Measurements from ENCODE around the gene MRPS7.
"Not testable (repeated sequence)": the region's sequence is repeated elsewhere in the genome, so short reads cannot be mapped to it uniquely, and the experiment has no call there.

Gene MRPS7

DNA sequence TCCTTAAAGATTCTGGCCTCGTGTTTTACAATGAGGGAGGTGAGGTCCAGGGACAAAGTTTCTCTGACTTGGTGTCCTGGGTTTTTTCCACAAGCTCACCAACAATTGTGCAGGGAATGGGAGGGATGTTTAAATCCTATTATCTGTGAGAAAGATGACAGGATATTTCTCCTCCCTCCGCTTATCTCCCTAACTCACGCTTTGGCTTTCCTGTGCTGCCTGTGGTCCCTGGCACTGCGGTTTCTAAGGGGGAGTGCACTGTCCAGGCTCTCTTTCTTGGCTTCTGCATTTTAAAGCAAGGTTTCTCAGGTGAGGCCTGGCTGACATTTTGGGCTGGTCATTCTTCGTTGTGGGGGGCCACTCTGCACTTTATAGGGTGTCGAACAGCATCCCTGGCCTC lies 16.7 kb upstream of the MRPS7 start:
- Histone ChIP-seq H3K9me3 (ENCODE audit: insufficient read depth, low read length) (no peaks in the 10 kb centered on the region), H3K27me3 (ENCODE audit: insufficient read depth, insufficient read length) (no peaks in the 10 kb centered on the region), H3K9ac (ENCODE audit: insufficient read length, low read depth) (no peak overlapping the region), H3K36me3 (ENCODE audit: insufficient read depth, insufficient read length, low read length) (peaks cover 75% of the 10 kb centered on the region), H3K4me1 (ENCODE audit: insufficient read depth, insufficient read length) (peaks cover 7% of the 10 kb centered on the region), H3K4me3 (ENCODE audit: insufficient read length, low read depth) (no peak overlapping the region)
- no peak for DNase-seq (ENCODE audit: low read depth, low spot score)
- TF ChIP-seq SUZ12 (IDR thresholded peaks at IDR 0.05; ENCODE audit: extremely low read depth, insufficient read depth, insufficient read length) (no peak), ZNF274 (IDR thresholded peaks at IDR 0.05; ENCODE audit: low read depth, low read length) (no peak), YY1 (IDR thresholded peaks at IDR 0.05; ENCODE audit: insufficient read depth, insufficient read length) (no peak)

DNA sequence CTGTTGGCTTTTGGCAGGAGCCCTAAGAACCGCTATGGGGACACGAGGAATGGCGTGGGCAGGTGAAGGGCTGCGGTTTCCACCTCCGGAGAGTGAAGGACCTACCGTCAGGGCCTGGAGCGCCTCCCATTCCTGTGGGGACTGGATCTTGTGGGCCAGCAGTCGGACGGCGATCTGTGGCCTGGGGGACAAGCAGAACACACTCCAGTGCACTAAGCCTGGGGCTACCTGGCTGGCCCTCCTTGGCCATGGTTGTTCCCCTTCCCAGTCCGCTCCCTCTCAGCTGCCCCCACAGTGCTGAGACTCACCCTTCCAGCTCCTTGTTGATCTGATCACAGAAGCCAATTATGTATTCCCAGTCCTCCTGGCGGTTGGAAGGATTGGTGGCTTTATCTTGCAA lies 15.3 kb upstream of the MRPS7 start:
- peaks cover 61% of the 10 kb centered on the region for H3K36me3 ChIP-seq (ENCODE audit: insufficient read depth, insufficient read length, low read length)
- H3K4me1 ChIP-seq (ENCODE audit: insufficient read depth, insufficient read length) = peaks cover 5% of the 10 kb centered on the region
- no peaks in the 10 kb centered on the region for H3K27me3 ChIP-seq (ENCODE audit: insufficient read depth, insufficient read length)
- TF ChIP-seq YY1 (IDR thresholded peaks at IDR 0.05; ENCODE audit: insufficient read depth, insufficient read length) = no peak
- no peak for TF ChIP-seq ZNF274 (IDR thresholded peaks at IDR 0.05; ENCODE audit: low read depth, low read length)
- no peak for TF ChIP-seq SUZ12 (IDR thresholded peaks at IDR 0.05; ENCODE audit: extremely low read depth, insufficient read depth, insufficient read length)
- peak overlapping the region; percentile 33 for H3K9ac ChIP-seq (ENCODE audit: insufficient read length, low read depth)
- no peak for DNase-seq (ENCODE audit: low read depth, low spot score)
- no peak overlapping the region for H3K4me3 ChIP-seq (ENCODE audit: insufficient read length, low read depth)
- no peaks in the 10 kb centered on the region for H3K9me3 ChIP-seq (ENCODE audit: insufficient read depth, low read length)

- H3K9me3 ChIP-seq (ENCODE audit: insufficient read depth, low read length) = no peaks in the 10 kb centered on the region
- no peak for DNase-seq (ENCODE audit: low read depth, low spot score)
- H3K4me3 ChIP-seq (ENCODE audit: insufficient read length, low read depth) = no peak overlapping the region
- H3K9ac ChIP-seq (ENCODE audit: insufficient read length, low read depth) = no peak overlapping the region
- no peaks in the 10 kb centered on the region for H3K27me3 ChIP-seq (ENCODE audit: insufficient read depth, insufficient read length)
- H3K36me3 ChIP-seq (ENCODE audit: insufficient read depth, insufficient read length, low read length) = peaks cover 30% of the 10 kb centered on the region
- no peak for TF ChIP-seq SUZ12 (IDR thresholded peaks at IDR 0.05; ENCODE audit: extremely low read depth, insufficient read depth, insufficient read length)
- H3K4me1 ChIP-seq (ENCODE audit: insufficient read depth, insufficient read length) = peaks cover 9% of the 10 kb centered on the region
Observed at GRCh38 chr17:75249564-75249963, 12.1 kb upstream of the MRPS7 start.

DNA sequence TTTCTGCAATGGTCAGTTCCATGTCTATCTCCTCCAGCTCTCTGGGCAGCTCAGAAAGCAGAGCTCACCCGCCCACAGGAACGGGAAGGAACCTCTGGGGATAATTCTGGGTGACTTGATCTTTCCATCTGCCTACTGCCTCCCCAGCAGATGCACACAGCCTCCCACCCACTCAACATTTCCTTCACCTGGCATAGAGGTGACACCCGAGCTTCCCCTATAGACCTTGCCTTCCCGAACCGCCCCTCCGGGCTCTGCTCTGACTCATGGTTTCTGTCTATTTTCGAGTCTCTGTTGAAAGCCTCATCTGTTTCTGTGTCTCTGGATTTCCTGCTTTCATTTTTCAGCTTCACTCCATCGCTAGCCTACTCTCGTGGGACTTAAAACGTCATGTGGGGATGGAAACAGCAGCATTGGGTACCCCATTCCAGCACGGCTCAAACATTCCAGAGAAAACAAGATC lies 11.6 kb upstream of the MRPS7 start:
- H3K27me3 ChIP-seq (ENCODE audit: insufficient read depth, insufficient read length) = no peaks in the 10 kb centered on the region
- no peaks in the 10 kb centered on the region for H3K9me3 ChIP-seq (ENCODE audit: insufficient read depth, low read length)
- no peak for TF ChIP-seq ZNF274 (IDR thresholded peaks at IDR 0.05; ENCODE audit: low read depth, low read length)
- no peak for TF ChIP-seq YY1 (IDR thresholded peaks at IDR 0.05; ENCODE audit: insufficient read depth, insufficient read length)
- no peak for TF ChIP-seq SUZ12 (IDR thresholded peaks at IDR 0.05; ENCODE audit: extremely low read depth, insufficient read depth, insufficient read length)
- no peak overlapping the region for H3K4me3 ChIP-seq (ENCODE audit: insufficient read length, low read depth)
- peaks cover 9% of the 10 kb centered on the region for H3K4me1 ChIP-seq (ENCODE audit: insufficient read depth, insufficient read length)
- no peak for DNase-seq (ENCODE audit: low read depth, low spot score)
- peak overlapping the region; percentile 5 for H3K9ac ChIP-seq (ENCODE audit: insufficient read length, low read depth)
- peaks cover 25% of the 10 kb centered on the region for H3K36me3 ChIP-seq (ENCODE audit: insufficient read depth, insufficient read length, low read length)

DNA sequence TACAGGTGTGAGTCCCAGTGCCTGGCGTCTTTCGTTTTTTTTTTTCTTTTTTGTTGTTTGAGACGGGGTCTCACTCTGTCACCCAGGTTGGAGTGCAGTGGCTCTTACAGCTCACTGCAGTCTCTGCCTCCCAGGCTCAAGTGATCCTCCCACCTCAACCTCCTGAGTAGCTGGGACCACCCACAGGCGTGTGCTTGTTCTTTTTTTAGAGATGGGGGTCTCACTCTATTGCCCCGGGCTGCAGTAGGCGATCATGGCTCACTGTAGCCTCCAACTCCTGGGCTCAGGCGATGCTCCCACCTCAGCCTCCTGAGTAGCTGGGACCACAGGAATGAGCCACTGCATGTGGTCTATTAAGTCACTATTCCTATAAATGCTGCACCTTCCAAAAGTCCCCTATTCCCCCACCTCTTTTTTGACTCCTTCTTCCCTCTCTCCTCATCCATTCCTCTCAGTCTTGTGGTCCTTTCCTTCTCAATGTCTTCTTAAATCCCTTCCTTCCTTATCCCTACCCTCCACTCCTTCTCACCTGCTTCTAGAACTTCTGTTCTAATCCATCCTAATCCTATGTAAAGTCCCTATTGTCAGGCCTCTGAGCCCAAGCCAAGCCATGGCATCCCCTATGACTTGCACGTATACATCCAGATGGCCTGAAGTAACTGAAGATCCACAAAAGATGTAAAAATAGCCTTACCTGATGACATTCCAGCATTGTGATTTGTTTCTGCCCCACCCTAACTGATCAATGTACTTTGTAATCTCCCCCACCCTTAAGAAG lies 9.5 kb upstream of the MRPS7 start:
- Histone ChIP-seq H3K4me3 (ENCODE audit: insufficient read length, low read depth) (no peak overlapping the region), H3K9ac (ENCODE audit: insufficient read length, low read depth) (no peak overlapping the region), H3K36me3 (ENCODE audit: insufficient read depth, insufficient read length, low read length) (peaks cover 6% of the 10 kb centered on the region), H3K4me1 (ENCODE audit: insufficient read depth, insufficient read length) (peaks cover 7% of the 10 kb centered on the region), H3K27me3 (ENCODE audit: insufficient read depth, insufficient read length) (no peaks in the 10 kb centered on the region), H3K9me3 (ENCODE audit: insufficient read depth, low read length) (no peaks in the 10 kb centered on the region)
- no peak for TF ChIP-seq SUZ12 (IDR thresholded peaks at IDR 0.05; ENCODE audit: extremely low read depth, insufficient read depth, insufficient read length)
- TF ChIP-seq YY1 (IDR thresholded peaks at IDR 0.05; ENCODE audit: insufficient read depth, insufficient read length) = no peak
- no peak for TF ChIP-seq ZNF274 (IDR thresholded peaks at IDR 0.05; ENCODE audit: low read depth, low read length)
- no peak for DNase-seq (ENCODE audit: low read depth, low spot score)

GRCh38 chr17:75255954-75256698 lies 5.6 kb upstream of the MRPS7 start:
- H3K36me3 ChIP-seq (ENCODE audit: insufficient read depth, insufficient read length, low read length) = peaks cover 11% of the 10 kb centered on the region
- DNase-seq (ENCODE audit: low read depth, low spot score); H3K9me3 ChIP-seq (ENCODE audit: insufficient read depth, low read length); H3K9ac ChIP-seq (ENCODE audit: insufficient read length, low read depth); H3K4me1 ChIP-seq (ENCODE audit: insufficient read depth, insufficient read length); H3K27me3 ChIP-seq (ENCODE audit: insufficient read depth, insufficient read length); H3K4me3 ChIP-seq (ENCODE audit: insufficient read length, low read depth): not testable (repeated sequence)

- H3K36me3 ChIP-seq (ENCODE audit: insufficient read depth, insufficient read length, low read length) = peaks cover 11% of the 10 kb centered on the region
- H3K27me3 ChIP-seq (ENCODE audit: insufficient read depth, insufficient read length); H3K9me3 ChIP-seq (ENCODE audit: insufficient read depth, low read length); H3K9ac ChIP-seq (ENCODE audit: insufficient read length, low read depth); H3K4me3 ChIP-seq (ENCODE audit: insufficient read length, low read depth); H3K4me1 ChIP-seq (ENCODE audit: insufficient read depth, insufficient read length); DNase-seq (ENCODE audit: low read depth, low spot score): not testable (repeated sequence)
Observed at GRCh38 chr17:75257228-75257627, 4.5 kb upstream of the MRPS7 start.

Data from NT2/D1 (cell line).